WTC11 (cell line): ENCODE data around the gene SAT2. TPM values are rescaled to one million over a fixed set of nuclear protein-coding genes. Genes with fewer than 3 reads are reported as not detected.

Experiments used
- CBFB ChIP-seq: sonication (generic); formaldehyde crosslinking; IDR thresholded peaks from 2 replicates; pipeline ENCODE4 v1.8.1; 2022; ENCODE audit warnings: mild to moderate bottlenecking, low read depth, missing genetic modification reagents
- FOXK1 ChIP-seq: sonication (generic); formaldehyde crosslinking; IDR thresholded peaks from 2 replicates; pipeline ENCODE4 v1.8.0; 2022; ENCODE audit warnings: mild to moderate bottlenecking, moderate library complexity, missing genetic modification reagents
- GTF2I ChIP-seq: fragments of 250-450 bp; sonication (Bioruptor Pico); conservative IDR thresholded peaks from 2 replicates; pipeline ENCODE4 v1.4.0; 2021; ENCODE audit warnings: mild to moderate bottlenecking
- JUN ChIP-seq: sonication (generic); formaldehyde crosslinking; IDR thresholded peaks from 2 replicates; pipeline ENCODE4 v1.8.0; 2023; ENCODE audit warnings: mild to moderate bottlenecking, missing genetic modification reagents
- MXD4 ChIP-seq: fragments of 250-450 bp; sonication (Bioruptor Pico); IDR thresholded peaks from 2 replicates; pipeline ENCODE4 v1.8.0; 2021; ENCODE audit warnings: mild to moderate bottlenecking, moderate library complexity, borderline replicate concordance
- NFE2L1 ChIP-seq: sonication (generic); formaldehyde crosslinking; IDR thresholded peaks from 2 replicates; pipeline ENCODE4 v1.8.1; 2023; ENCODE audit warnings: missing genetic modification reagents
- RORB ChIP-seq: fragments of 250-450 bp; sonication (Bioruptor Pico); IDR thresholded peaks from 2 replicates; pipeline ENCODE4 v1.9.0; 2021; ENCODE audit warnings: mild to moderate bottlenecking
- SMAD3 ChIP-seq: sonication (generic); formaldehyde crosslinking; IDR thresholded peaks from 2 replicates; pipeline ENCODE4 v1.8.0; 2022; ENCODE audit warnings: missing genetic modification reagents, mild to moderate bottlenecking, borderline replicate concordance
- SMAD4 ChIP-seq: sonication (generic); formaldehyde crosslinking; IDR thresholded peaks from 2 replicates; pipeline ENCODE4 v1.8.0; 2022; ENCODE audit warnings: mild to moderate bottlenecking, missing genetic modification reagents
- TCF7 ChIP-seq: sonication (generic); formaldehyde crosslinking; IDR thresholded peaks from 2 replicates; pipeline ENCODE4 v1.8.0; 2022; ENCODE audit warnings: mild to moderate bottlenecking, low read depth, missing genetic modification reagents, moderate library complexity
- TEAD1 ChIP-seq: sonication (generic); formaldehyde crosslinking; IDR thresholded peaks from 2 replicates; pipeline ENCODE4 v1.8.0; 2022; ENCODE audit warnings: mild to moderate bottlenecking, missing genetic modification reagents
- ZNF121 ChIP-seq: sonication (generic); formaldehyde crosslinking; IDR thresholded peaks from 2 replicates; pipeline ENCODE4 v1.8.0; 2023; ENCODE audit warnings: missing genetic modification reagents
- ZNF138 ChIP-seq: sonication (generic); formaldehyde crosslinking; conservative IDR thresholded peaks from 2 replicates; pipeline ENCODE4 v1.8.1; 2022; ENCODE audit warnings: mild to moderate bottlenecking, moderate library complexity, missing genetic modification reagents
- ZNF219 ChIP-seq: sonication (generic); formaldehyde crosslinking; IDR thresholded peaks from 2 replicates; pipeline ENCODE4 v1.8.0; 2023; ENCODE audit warnings: missing genetic modification reagents, mild to moderate bottlenecking, borderline replicate concordance
- total RNA-seq: library from RNA; stranded (reverse); gene quantifications from 3 replicates; pipeline ENCODE4 v1.2.3, GENCODE V29; 2021
- TF ChIP-seq, protein P1 (sequence below): sonication (generic); formaldehyde crosslinking; IDR thresholded peaks from 2 replicates; pipeline ENCODE4 v1.8.0; 2022; ENCODE audit warnings: mild to moderate bottlenecking, missing genetic modification reagents
- TF ChIP-seq, protein P2 (sequence below): fragments of 250-450 bp; sonication (Bioruptor Pico); conservative IDR thresholded peaks from 2 replicates; pipeline ENCODE4 v1.9.0; 2021; ENCODE audit warnings: mild to moderate bottlenecking
- TF ChIP-seq, protein P3 (sequence below): sonication (generic); formaldehyde crosslinking; IDR thresholded peaks from 2 replicates; pipeline ENCODE4 v1.8.0; 2023; ENCODE audit warnings: missing genetic modification reagents, mild to moderate bottlenecking, borderline replicate concordance
- TF ChIP-seq, protein P4 (sequence below): sonication (generic); formaldehyde crosslinking; IDR thresholded peaks from 2 replicates; pipeline ENCODE4 v1.8.1; 2023; ENCODE audit warnings: mild to moderate bottlenecking, moderate library complexity, missing genetic modification reagents
- TF ChIP-seq, protein P5 (sequence below): sonication (generic); formaldehyde crosslinking; IDR thresholded peaks from 2 replicates; pipeline ENCODE4 v1.8.1; 2022; ENCODE audit warnings: mild to moderate bottlenecking, missing genetic modification reagents, moderate library complexity, borderline replicate concordance
- TF ChIP-seq, protein P6 (sequence below): sonication (generic); formaldehyde crosslinking; conservative IDR thresholded peaks from 2 replicates; pipeline ENCODE4 v1.8.1; 2023; ENCODE audit warnings: mild to moderate bottlenecking, low read depth, missing genetic modification reagents, moderate library complexity
- TF ChIP-seq, protein P7 (sequence below): sonication (generic); formaldehyde crosslinking; IDR thresholded peaks from 2 replicates; pipeline ENCODE4 v1.8.1; 2023; ENCODE audit warnings: mild to moderate bottlenecking, missing genetic modification reagents
- TF ChIP-seq, protein P8 (sequence below): sonication (generic); formaldehyde crosslinking; IDR thresholded peaks from 2 replicates; pipeline ENCODE4 v1.8.1; 2022; ENCODE audit warnings: mild to moderate bottlenecking, moderate library complexity, missing genetic modification reagents

SAT2 gene
- total RNA-seq, 1 experiment from 2014 or later, result 75.8 TPM

DNA sequence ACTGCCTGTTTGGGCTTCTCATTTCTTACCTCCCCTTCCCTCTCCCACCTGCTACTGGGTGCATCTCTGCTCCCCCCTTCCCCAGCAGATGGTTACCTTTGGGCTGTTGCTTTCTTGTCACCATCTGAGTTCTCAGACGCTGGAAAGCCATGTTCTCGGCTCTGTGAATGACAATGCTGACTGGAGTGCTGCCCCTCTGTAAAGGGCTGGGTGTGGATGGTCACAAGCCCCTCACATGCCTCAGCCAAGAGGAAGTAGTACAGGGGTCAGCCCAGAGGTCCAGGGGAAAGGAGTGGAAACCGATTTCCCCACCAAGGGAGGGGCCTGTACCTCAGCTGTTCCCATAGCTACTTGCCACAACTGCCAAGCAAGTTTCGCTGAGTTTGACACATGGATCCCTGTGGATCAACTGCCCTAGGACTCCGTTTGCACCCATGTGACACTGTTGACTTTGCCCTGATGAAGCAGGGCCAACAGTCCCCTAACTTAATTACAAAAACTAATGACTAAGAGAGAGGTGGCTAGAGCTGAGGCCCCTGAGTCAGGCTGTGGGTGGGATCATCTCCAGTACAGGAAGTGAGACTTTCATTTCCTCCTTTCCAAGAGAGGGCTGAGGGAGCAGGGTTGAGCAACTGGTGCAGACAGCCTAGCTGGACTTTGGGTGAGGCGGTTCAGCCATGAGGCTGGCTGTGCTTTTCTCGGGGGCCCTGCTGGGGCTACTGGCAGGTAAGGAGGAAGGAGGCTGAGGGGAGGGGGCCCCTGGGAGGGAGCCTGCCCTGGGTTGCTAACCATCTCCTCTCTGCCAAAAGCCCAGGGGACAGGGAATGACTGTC is 48.4 kb downstream of the SAT2 start, which contains the start of gene CD68 (continued):
- TF ChIP-seq RORB (no peak; the same call in 1 of the 2 replicates), SMAD3 (no peak), MXD4 (CRISPR knock-in tag) (no peak), NFE2L1 (CRISPR knock-in tag) (no peak), TCF7 (CRISPR knock-in tag) (no peak), ZNF138 (CRISPR knock-in tag) (0 out of 2 replicates have a peak, but pooled peaks have one; percentile 42), ZNF219 (CRISPR knock-in tag) (no peak), CBFB (CRISPR knock-in tag) (peak; percentile 72; the same call in 1 of the 2 replicates), GTF2I (CRISPR knock-in tag) (no peak), SMAD4 (CRISPR knock-in tag) (no peak), TEAD1 (no peak), JUN (no peak), ZNF121 (CRISPR knock-in tag) (no peak), FOXK1 (peak; percentile 71; the same call in 1 of the 2 replicates)
- TF ChIP-seq, protein P1, sequence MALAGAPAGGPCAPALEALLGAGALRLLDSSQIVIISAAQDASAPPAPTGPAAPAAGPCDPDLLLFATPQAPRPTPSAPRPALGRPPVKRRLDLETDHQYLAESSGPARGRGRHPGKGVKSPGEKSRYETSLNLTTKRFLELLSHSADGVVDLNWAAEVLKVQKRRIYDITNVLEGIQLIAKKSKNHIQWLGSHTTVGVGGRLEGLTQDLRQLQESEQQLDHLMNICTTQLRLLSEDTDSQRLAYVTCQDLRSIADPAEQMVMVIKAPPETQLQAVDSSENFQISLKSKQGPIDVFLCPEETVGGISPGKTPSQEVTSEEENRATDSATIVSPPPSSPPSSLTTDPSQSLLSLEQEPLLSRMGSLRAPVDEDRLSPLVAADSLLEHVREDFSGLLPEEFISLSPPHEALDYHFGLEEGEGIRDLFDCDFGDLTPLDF (CRISPR knock-in tag), result no peak
- TF ChIP-seq, protein P2, sequence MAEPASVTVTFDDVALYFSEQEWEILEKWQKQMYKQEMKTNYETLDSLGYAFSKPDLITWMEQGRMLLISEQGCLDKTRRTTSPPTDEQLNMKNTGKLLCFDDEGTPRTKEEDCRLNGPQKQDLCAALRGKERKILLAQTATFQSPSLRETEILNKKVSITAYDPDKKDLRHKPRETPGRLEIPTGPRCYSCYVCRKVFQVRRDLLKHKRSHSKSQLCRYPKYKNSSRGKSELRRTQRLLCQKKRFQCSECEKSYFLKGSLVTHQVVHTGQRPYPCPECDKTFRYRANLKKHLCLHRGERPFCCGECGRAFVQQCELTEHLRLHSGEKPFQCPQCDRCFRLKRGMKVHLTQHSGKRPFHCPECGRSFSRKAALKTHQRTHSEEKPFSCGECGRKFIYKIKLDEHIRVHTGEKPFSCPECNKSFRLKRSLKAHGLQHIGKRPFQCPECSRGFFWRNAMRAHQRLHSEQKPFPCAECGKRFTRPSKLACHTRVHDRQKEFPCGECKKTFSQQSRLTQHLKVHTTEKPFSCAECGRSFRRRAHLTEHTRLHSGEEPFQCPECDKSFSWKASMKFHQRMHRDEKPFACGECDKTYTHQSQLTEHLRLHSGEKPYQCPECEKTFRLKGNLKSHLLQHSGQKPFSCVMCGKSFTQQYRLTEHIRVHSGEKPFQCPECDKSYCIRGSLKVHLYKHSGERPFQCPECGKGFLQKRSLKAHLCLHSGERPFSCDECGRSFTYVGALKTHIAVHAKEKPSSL (CRISPR knock-in tag), result peak; percentile 96
- TF ChIP-seq, protein P3, sequence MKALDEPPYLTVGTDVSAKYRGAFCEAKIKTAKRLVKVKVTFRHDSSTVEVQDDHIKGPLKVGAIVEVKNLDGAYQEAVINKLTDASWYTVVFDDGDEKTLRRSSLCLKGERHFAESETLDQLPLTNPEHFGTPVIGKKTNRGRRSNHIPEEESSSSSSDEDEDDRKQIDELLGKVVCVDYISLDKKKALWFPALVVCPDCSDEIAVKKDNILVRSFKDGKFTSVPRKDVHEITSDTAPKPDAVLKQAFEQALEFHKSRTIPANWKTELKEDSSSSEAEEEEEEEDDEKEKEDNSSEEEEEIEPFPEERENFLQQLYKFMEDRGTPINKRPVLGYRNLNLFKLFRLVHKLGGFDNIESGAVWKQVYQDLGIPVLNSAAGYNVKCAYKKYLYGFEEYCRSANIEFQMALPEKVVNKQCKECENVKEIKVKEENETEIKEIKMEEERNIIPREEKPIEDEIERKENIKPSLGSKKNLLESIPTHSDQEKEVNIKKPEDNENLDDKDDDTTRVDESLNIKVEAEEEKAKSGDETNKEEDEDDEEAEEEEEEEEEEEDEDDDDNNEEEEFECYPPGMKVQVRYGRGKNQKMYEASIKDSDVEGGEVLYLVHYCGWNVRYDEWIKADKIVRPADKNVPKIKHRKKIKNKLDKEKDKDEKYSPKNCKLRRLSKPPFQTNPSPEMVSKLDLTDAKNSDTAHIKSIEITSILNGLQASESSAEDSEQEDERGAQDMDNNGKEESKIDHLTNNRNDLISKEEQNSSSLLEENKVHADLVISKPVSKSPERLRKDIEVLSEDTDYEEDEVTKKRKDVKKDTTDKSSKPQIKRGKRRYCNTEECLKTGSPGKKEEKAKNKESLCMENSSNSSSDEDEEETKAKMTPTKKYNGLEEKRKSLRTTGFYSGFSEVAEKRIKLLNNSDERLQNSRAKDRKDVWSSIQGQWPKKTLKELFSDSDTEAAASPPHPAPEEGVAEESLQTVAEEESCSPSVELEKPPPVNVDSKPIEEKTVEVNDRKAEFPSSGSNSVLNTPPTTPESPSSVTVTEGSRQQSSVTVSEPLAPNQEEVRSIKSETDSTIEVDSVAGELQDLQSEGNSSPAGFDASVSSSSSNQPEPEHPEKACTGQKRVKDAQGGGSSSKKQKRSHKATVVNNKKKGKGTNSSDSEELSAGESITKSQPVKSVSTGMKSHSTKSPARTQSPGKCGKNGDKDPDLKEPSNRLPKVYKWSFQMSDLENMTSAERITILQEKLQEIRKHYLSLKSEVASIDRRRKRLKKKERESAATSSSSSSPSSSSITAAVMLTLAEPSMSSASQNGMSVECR (CRISPR knock-in tag), result no peak
- TF ChIP-seq, protein P4, sequence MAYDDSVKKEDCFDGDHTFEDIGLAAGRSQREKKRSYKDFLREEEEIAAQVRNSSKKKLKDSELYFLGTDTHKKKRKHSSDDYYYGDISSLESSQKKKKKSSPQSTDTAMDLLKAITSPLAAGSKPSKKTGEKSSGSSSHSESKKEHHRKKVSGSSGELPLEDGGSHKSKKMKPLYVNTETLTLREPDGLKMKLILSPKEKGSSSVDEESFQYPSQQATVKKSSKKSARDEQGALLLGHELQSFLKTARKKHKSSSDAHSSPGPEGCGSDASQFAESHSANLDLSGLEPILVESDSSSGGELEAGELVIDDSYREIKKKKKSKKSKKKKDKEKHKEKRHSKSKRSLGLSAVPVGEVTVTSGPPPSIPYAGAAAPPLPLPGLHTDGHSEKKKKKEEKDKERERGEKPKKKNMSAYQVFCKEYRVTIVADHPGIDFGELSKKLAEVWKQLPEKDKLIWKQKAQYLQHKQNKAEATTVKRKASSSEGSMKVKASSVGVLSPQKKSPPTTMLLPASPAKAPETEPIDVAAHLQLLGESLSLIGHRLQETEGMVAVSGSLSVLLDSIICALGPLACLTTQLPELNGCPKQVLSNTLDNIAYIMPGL (CRISPR knock-in tag), result 0 out of 2 replicates have a peak, but pooled peaks have one; percentile 3
- TF ChIP-seq, protein P5, sequence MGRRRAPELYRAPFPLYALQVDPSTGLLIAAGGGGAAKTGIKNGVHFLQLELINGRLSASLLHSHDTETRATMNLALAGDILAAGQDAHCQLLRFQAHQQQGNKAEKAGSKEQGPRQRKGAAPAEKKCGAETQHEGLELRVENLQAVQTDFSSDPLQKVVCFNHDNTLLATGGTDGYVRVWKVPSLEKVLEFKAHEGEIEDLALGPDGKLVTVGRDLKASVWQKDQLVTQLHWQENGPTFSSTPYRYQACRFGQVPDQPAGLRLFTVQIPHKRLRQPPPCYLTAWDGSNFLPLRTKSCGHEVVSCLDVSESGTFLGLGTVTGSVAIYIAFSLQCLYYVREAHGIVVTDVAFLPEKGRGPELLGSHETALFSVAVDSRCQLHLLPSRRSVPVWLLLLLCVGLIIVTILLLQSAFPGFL (CRISPR knock-in tag), result peak; percentile 91
- TF ChIP-seq, protein P6, sequence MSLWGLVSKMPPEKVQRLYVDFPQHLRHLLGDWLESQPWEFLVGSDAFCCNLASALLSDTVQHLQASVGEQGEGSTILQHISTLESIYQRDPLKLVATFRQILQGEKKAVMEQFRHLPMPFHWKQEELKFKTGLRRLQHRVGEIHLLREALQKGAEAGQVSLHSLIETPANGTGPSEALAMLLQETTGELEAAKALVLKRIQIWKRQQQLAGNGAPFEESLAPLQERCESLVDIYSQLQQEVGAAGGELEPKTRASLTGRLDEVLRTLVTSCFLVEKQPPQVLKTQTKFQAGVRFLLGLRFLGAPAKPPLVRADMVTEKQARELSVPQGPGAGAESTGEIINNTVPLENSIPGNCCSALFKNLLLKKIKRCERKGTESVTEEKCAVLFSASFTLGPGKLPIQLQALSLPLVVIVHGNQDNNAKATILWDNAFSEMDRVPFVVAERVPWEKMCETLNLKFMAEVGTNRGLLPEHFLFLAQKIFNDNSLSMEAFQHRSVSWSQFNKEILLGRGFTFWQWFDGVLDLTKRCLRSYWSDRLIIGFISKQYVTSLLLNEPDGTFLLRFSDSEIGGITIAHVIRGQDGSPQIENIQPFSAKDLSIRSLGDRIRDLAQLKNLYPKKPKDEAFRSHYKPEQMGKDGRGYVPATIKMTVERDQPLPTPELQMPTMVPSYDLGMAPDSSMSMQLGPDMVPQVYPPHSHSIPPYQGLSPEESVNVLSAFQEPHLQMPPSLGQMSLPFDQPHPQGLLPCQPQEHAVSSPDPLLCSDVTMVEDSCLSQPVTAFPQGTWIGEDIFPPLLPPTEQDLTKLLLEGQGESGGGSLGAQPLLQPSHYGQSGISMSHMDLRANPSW (CRISPR knock-in tag), result no peak
- TF ChIP-seq, protein P7, sequence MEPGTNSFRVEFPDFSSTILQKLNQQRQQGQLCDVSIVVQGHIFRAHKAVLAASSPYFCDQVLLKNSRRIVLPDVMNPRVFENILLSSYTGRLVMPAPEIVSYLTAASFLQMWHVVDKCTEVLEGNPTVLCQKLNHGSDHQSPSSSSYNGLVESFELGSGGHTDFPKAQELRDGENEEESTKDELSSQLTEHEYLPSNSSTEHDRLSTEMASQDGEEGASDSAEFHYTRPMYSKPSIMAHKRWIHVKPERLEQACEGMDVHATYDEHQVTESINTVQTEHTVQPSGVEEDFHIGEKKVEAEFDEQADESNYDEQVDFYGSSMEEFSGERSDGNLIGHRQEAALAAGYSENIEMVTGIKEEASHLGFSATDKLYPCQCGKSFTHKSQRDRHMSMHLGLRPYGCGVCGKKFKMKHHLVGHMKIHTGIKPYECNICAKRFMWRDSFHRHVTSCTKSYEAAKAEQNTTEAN (CRISPR knock-in tag), result no peak; the same call in 1 of the 2 replicates
- TF ChIP-seq, protein P8, sequence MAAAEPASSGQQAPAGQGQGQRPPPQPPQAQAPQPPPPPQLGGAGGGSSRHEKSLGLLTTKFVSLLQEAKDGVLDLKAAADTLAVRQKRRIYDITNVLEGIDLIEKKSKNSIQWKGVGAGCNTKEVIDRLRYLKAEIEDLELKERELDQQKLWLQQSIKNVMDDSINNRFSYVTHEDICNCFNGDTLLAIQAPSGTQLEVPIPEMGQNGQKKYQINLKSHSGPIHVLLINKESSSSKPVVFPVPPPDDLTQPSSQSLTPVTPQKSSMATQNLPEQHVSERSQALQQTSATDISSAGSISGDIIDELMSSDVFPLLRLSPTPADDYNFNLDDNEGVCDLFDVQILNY, result 0 out of 2 replicates have a peak, but pooled peaks have one; percentile 29
